ENCODE measurements around the gene CDH18. TPM values are rescaled to one million over a fixed set of nuclear protein-coding genes. Genes with fewer than 3 reads are reported as not detected.

CDH18 gene
- total and polyA plus RNA-seq, 2 of the 4 experiments (the other 2 are of a cell fraction), result 0.24 to 1.1 TPM

DNA sequence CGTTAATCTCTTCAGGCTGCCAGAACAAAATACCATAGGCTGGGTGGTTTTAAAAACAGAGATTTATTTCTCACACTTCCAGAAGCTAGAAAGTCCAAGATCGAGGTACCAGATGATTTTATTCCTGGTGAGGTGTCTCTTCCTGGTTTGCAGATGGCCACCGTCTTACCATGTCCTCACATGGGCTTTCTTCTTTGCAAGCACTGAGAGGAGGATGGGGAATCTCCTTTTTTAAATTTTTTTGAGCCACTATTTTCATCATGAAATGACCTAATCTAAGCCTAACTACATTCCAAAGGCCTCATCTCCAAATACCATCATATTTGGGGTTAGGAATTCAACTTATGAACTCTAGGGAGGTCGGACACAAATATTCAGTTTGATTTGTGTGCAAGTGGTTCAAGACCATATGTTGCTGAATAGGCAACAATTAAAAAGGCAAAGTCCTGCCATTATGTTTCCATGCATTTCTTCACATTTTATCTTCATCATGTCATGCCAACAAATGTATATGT is 371.2 kb downstream of the CDH18 start:
- no peak overlapping the region for H3K14ac ChIP-seq (replicated peaks; ENCODE audit: low read depth, low read length)
- H2BK5ac ChIP-seq (ENCODE audit: low read depth, low read length, poor library complexity, severe bottlenecking), result no peak overlapping the region
- POLR2A ChIA-PET (ENCODE audit: unreplicated experiment), result no interaction called here
- DNase-seq (no peak), ATAC-seq (ENCODE audit: low read depth) (no peak)
- CTCF ChIA-PET, result no interaction called here
- H4K5ac ChIP-seq (ENCODE audit: low read depth, low read length), result no peak overlapping the region
- no peak overlapping the region for H3K4ac ChIP-seq (ENCODE audit: low read depth, low read length)
- intact Hi-C loops (cut with micrococcal nuclease) (no loop called here), dilution Hi-C loops (cut with HindIII; ENCODE audit: low sequenced_read_pairs, unreplicated experiment) (no loop called here), in situ Hi-C loops (cut with MboI; ENCODE audit: low sequenced_read_pairs) (no loop called here)
- H4K8ac ChIP-seq (ENCODE audit: low read depth in 2 of 2, low read length in 2 of 2), result no peak overlapping the region
- no peak overlapping the region for H3K4me3 ChIP-seq (ENCODE audit: insufficient read depth, low read depth, low read length)
- TF ChIP-seq MAZ (IDR thresholded peaks at IDR 0.05; ENCODE audit: borderline replicate concordance, low read depth, low read length) (no peak), MXI1 (IDR thresholded peaks at IDR 0.05; ENCODE audit: borderline replicate concordance, low read depth, low read length) (no peak), SMC3 (IDR thresholded peaks at IDR 0.05; ENCODE audit: low read depth, low read length) (no peak), RCOR1 (IDR thresholded peaks at IDR 0.05; ENCODE audit: insufficient replicate concordance, low read length) (no peak), RAD21 (IDR thresholded peaks at IDR 0.05; ENCODE audit: low read length) (no peak), CHD1 (IDR thresholded peaks at IDR 0.05; ENCODE audit: low read depth, low read length) (no peak), FOS (IDR thresholded peaks at IDR 0.05; ENCODE audit: low read depth, low read length) (no peak), BHLHE40 (IDR thresholded peaks at IDR 0.05; ENCODE audit: low read depth, low read length) (no peak), CTCF (conservative IDR thresholded peaks at IDR 0.05; ENCODE audit: low read depth, low read length) (no peak), CEBPB (IDR thresholded peaks at IDR 0.05; ENCODE audit: low read depth, low read length) (no peak), NFE2L2 (IDR thresholded peaks at IDR 0.05; ENCODE audit: low read depth, low read length) (no peak), MAFK (IDR thresholded peaks at IDR 0.05; ENCODE audit: low read depth, low read length) (no peak), POLR2A (IDR thresholded peaks at IDR 0.05; ENCODE audit: low read depth, low read length) (no peak), RFX5 (IDR thresholded peaks at IDR 0.05; ENCODE audit: low read depth, low read length) (no peak)
- TF ChIP-seq, protein P1, sequence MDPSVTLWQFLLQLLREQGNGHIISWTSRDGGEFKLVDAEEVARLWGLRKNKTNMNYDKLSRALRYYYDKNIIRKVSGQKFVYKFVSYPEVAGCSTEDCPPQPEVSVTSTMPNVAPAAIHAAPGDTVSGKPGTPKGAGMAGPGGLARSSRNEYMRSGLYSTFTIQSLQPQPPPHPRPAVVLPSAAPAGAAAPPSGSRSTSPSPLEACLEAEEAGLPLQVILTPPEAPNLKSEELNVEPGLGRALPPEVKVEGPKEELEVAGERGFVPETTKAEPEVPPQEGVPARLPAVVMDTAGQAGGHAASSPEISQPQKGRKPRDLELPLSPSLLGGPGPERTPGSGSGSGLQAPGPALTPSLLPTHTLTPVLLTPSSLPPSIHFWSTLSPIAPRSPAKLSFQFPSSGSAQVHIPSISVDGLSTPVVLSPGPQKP (IDR thresholded peaks at IDR 0.05; ENCODE audit: borderline replicate concordance, low read depth, low read length), result no peak
- TF ChIP-seq, protein P2, sequence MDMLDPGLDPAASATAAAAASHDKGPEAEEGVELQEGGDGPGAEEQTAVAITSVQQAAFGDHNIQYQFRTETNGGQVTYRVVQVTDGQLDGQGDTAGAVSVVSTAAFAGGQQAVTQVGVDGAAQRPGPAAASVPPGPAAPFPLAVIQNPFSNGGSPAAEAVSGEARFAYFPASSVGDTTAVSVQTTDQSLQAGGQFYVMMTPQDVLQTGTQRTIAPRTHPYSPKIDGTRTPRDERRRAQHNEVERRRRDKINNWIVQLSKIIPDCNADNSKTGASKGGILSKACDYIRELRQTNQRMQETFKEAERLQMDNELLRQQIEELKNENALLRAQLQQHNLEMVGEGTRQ (IDR thresholded peaks at IDR 0.05; ENCODE audit: low read depth, low read length), result no peak
- no peak overlapping the region for H3K27ac ChIP-seq (ENCODE audit: insufficient read depth, low read length)
- no CpG with 5 or more reads among the region's 4 CpGs for WGBS, 2 experiments (ENCODE audit: extremely low coverage in 2 of 2, insufficient read length in 1 of 2)
- H3K4me1 ChIP-seq (ENCODE audit: control insufficient read depth, insufficient read depth, low read length), result no peaks in the 10 kb centered on the region
- BruUV-seq (replicated peaks), result no TSS peak
- no peak overlapping the region for H3K4me2 ChIP-seq (ENCODE audit: low read depth, low read length)
- no peaks in the 10 kb centered on the region for H3K9me1 ChIP-seq (ENCODE audit: insufficient read depth, low read length)
- no peak overlapping the region for H2BK15ac ChIP-seq (ENCODE audit: low read depth, low read length)
- no peak overlapping the region for H3K9ac ChIP-seq (ENCODE audit: low read depth, low read length)
- no peak overlapping the region for H3K23ac ChIP-seq (ENCODE audit: low read depth, low read length)
- no peak overlapping the region for H3K56ac ChIP-seq (ENCODE audit: extremely low read depth, insufficient read depth, low read length)
- H2BK20ac ChIP-seq (ENCODE audit: low read depth, low read length), result no peak overlapping the region
- H3K36me3 ChIP-seq (ENCODE audit: control insufficient read depth, insufficient read depth, low read length), result no peaks in the 10 kb centered on the region
- no peak overlapping the region for H4K91ac ChIP-seq (ENCODE audit: insufficient read depth, low read depth, low read length)
- H2AK9ac ChIP-seq (replicated peaks; ENCODE audit: low read depth, low read length, poor library complexity), result no peak overlapping the region
- H2AK5ac ChIP-seq (ENCODE audit: low read depth, low read length), result no peak overlapping the region
- no peaks in the 10 kb centered on the region for H4K20me1 ChIP-seq (ENCODE audit: insufficient read depth, low read length)
- H3K27me3 ChIP-seq (ENCODE audit: control insufficient read depth, insufficient read depth, low read length), result no peaks in the 10 kb centered on the region
- no peaks in the 10 kb centered on the region for H3K79me1 ChIP-seq (ENCODE audit: low read depth in 1 of 2, low read length in 2 of 2)
- H3K18ac ChIP-seq (ENCODE audit: low read depth, low read length), result no peak overlapping the region
- no peak overlapping the region for H2BK120ac ChIP-seq (ENCODE audit: low read depth, low read length)
- no peaks in the 10 kb centered on the region for H3K9me3 ChIP-seq (ENCODE audit: control insufficient read depth, insufficient read depth, low read length)
- H2AFZ ChIP-seq (replicated peaks; ENCODE audit: low read length, poor library complexity), result no peak overlapping the region
